Common myeloid progenitor, CD34-positive (primary cell): Measurements from ENCODE around the gene RNF149.

Experiments used
- CTCF ChIA-PET: fragments of 350-600 bp; sonication (Branson Sonifier 250); formaldehyde crosslinking; loops from one replicate; lab custom pipeline; 2021; ENCODE audit warnings: antibody characterized with exemption; lab: Charles Lee
- POLR2A ChIA-PET: fragments of 350-600 bp; sonication (Branson Sonifier 250); formaldehyde crosslinking; loops from one replicate; lab custom pipeline; 2021; ENCODE audit warnings: antibody characterized with exemption; lab: Charles Lee
- DNase-seq, 3 donors: peaks; one replicate each; pipeline versions ENCODE4 v3.0.0 to v3.0.0-alpha.2; 2013
- H3K27ac ChIP-seq, 2 experiments: 1 replicate in 1 of 2; 2 replicates in 1 of 2; pipeline ENCODE4 v1.7.0; 2013; ENCODE audit warnings: inconsistent platforms in 2 of 2, low read length in 2 of 2, mild to moderate bottlenecking in 2 of 2, low read depth in 1 of 2, moderate library complexity in 1 of 2; ENCODE audit not compliant: severe bottlenecking in 2 of 2, insufficient read depth in 1 of 2, poor library complexity in 1 of 2
- H3K27me3 ChIP-seq, 5 experiments: replicated peaks in 2 of 5; 1 replicate in 3 of 5; 2 replicates in 2 of 5; pipeline versions ENCODE4 v1.6.1 to v1.7.0; 2013; ENCODE audit warnings: low read length in 4 of 5, mild to moderate bottlenecking in 2 of 5, moderate library complexity in 2 of 5, inconsistent platforms in 1 of 5; ENCODE audit not compliant: insufficient read depth in 5 of 5, control insufficient read depth in 4 of 5
- H3K36me3 ChIP-seq, 4 experiments: 1 replicate in 2 of 4; 2 replicates in 2 of 4; pipeline versions ENCODE4 v1.6.1 to v1.7.0; 2013; ENCODE audit warnings: low read length in 3 of 4, control low read depth in 1 of 4, mild to moderate bottlenecking in 1 of 4; ENCODE audit not compliant: control insufficient read depth in 4 of 4, insufficient read depth in 4 of 4
- H3K4me1 ChIP-seq, 4 experiments: 1 replicate in 3 of 4; 2 replicates in 1 of 4; pipeline versions ENCODE4 v1.6.1 to v1.7.1; 2013; ENCODE audit warnings: low read length in 3 of 4, mild to moderate bottlenecking in 3 of 4, control low read depth in 1 of 4, inconsistent platforms in 1 of 4, moderate library complexity in 1 of 4; ENCODE audit not compliant: control insufficient read depth in 4 of 4, insufficient read depth in 4 of 4; ENCODE audit errors: control extremely low read depth in 1 of 4
- H3K4me3 ChIP-seq, 7 experiments: 1 replicate in 4 of 7; 2 replicates in 3 of 7; pipeline versions ENCODE4 v1.5.1 to v1.7.0; 2013; ENCODE audit warnings: mild to moderate bottlenecking in 7 of 7, low read length in 6 of 7, moderate library complexity in 6 of 7, inconsistent platforms in 2 of 7, low read depth in 2 of 7, control low read depth in 1 of 7; ENCODE audit not compliant: insufficient read depth in 4 of 7, control insufficient read depth in 1 of 7; ENCODE audit errors: extremely low read depth in 1 of 7
- H3K9me3 ChIP-seq, 5 experiments: 1 replicate in 4 of 5; 2 replicates in 1 of 5; pipeline versions ENCODE4 v1.6.1 to v1.7.1; 2013; ENCODE audit warnings: low read length in 4 of 5, mild to moderate bottlenecking in 2 of 5, inconsistent platforms in 1 of 5, low read depth in 1 of 5, moderate library complexity in 1 of 5; ENCODE audit not compliant: control insufficient read depth in 4 of 5, insufficient read depth in 2 of 5; ENCODE audit errors: control extremely low read depth in 1 of 5
- WGBS: methylation state at CpG from one replicate; pipeline ENCODE4 v1.1.5; 2013; ENCODE audit not compliant: insufficient coverage; 5-methylcytosine and 5-hydroxymethylcytosine counted together

Gene RNF149

DNA sequence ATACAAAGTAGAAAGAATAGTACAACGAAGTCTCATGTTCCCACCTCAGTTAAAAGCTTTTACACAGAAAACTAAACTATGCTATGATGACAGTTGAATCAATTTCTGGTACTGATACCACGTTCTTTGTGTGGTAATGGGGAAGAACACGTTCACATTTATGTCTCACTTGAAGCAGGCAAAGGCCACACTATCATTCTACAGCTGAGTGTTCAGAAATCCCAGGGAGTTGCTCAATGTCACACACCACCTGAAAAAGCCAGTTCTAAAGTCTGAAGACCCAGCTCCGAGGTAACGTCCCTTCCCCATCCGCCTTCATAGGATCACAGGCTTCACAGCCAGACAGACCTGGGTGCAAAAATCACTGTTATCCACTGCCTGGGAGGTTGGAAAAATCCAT lies 8.9 kb downstream of the RNF149 start:
- no peaks in the 10 kb centered on the region for H3K9me3 ChIP-seq
- no peaks in the 10 kb centered on the region for H3K27me3 ChIP-seq
- H3K4me3 ChIP-seq, result no peak overlapping the region
- POLR2A ChIA-PET, result no interaction called here
- WGBS, result 88% methylated on average over 5 of the region's 6 CpGs
- peaks cover 0 to 6% (median 4%) of the 10 kb centered on the region in 4 experiments for H3K4me1 ChIP-seq
- no peak overlapping the region for H3K27ac ChIP-seq
- DNase-seq, result no peak
- CTCF ChIA-PET, result interaction anchor here (0.6 to 4.1 kb wide), 5 partner anchors 9 to 143 kb away, joined by 3 to 18 read pairs (median 4); partner anchors contain the start of gene RNF149
- H3K36me3 ChIP-seq, result peaks cover 4 to 22% (median 17%) of the 10 kb centered on the region in 4 experiments

DNA sequence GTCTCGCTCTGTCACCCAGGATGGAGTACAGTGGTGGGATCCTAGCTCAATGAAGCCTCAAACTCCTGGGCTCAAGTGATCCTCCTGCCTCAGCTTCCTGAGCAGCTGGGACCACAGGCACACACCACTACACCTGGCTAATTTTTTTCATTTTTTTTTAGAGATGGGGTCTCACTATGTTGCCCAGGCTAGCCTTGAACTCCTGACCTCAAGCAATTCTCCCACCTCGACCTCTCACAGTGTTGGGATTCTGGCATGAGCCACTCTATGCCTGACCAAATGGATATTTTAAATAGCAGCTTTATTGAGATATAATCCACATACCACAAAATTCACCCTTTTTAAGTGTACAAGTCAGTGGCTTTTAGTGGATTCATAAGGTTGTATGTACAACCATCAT lies 11.1 kb downstream of the RNF149 start:
- ChIA-PET POLR2A (no interaction called here), CTCF (interaction anchor here (0.6 to 4.1 kb wide), 2 partner anchors 14 to 91 kb away, joined by 3 to 18 read pairs; no protein-coding TSS in a partner anchor)
- Histone ChIP-seq H3K27ac (no peak overlapping the region), H3K4me3 (no peak overlapping the region), H3K27me3 (no peaks in the 10 kb centered on the region), H3K9me3 (no peaks in the 10 kb centered on the region), H3K36me3 (peaks cover 9 to 34% (median 26%) of the 10 kb centered on the region in 4 experiments), H3K4me1 (peaks cover 0 to 6% (median 1%) of the 10 kb centered on the region in 4 experiments)
- DNase-seq, result no peak
- WGBS, result no CpG with 5 or more reads among the region's 2 CpGs

DNA sequence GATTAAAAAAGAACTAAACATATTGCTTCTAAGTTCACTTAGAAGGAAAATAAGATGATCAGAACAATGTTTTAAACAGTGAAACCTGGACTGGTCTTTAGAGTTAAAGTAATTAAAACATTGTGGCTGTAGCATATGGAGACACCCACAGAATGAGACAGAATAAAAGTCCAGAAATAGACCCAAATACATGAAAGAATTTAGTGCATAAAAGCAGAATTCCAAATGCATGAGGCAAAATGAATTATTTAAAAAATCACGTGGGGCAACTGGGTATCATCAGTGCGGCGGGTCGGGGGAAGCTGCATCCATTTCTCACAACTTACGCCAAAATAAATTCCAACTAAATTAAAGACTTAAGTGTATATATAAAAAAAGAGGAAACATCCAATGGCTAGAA lies 12.1 kb downstream of the RNF149 start:
- no CpG with 5 or more reads among the region's 5 CpGs for WGBS
- H3K4me1 ChIP-seq, result peaks cover 0 to 6% (median under 1%) of the 10 kb centered on the region in 4 experiments
- no peaks in the 10 kb centered on the region for H3K9me3 ChIP-seq
- ChIA-PET CTCF (interaction anchor here (4.1 kb wide), 1 partner anchor 13 kb away, joined by 18 read pairs; no protein-coding TSS in a partner anchor), POLR2A (no interaction called here)
- H3K36me3 ChIP-seq, result peaks cover 9 to 32% (median 28%) of the 10 kb centered on the region in 4 experiments
- no peak overlapping the region for H3K4me3 ChIP-seq
- H3K27ac ChIP-seq, result no peak overlapping the region
- H3K27me3 ChIP-seq, result no peaks in the 10 kb centered on the region
- no peak for DNase-seq

GRCh38 chr2:101295895-101296294 lies 12.6 kb downstream of the RNF149 start:
- no peak for DNase-seq
- ChIA-PET POLR2A (no interaction called here), CTCF (no interaction called here)
- WGBS, result 100% methylated on average over 1 of the region's 2 CpGs
- Histone ChIP-seq H3K9me3 (no peaks in the 10 kb centered on the region), H3K36me3 (peaks cover 9 to 32% (median 27%) of the 10 kb centered on the region in 4 experiments), H3K4me3 (no peak overlapping the region), H3K27me3 (no peaks in the 10 kb centered on the region), H3K27ac (no peak overlapping the region), H3K4me1 (peaks cover 0 to 4% (median 0%) of the 10 kb centered on the region in 4 experiments)

GRCh38 chr2:101294861-101295260 lies 13.6 kb downstream of the RNF149 start:
- 95% methylated on average over 4 of the region's 6 CpGs for WGBS
- H3K9me3 ChIP-seq, result no peaks in the 10 kb centered on the region
- H3K4me1 ChIP-seq, result peaks cover 0 to 4% (median 0%) of the 10 kb centered on the region in 4 experiments
- no peak overlapping the region for H3K4me3 ChIP-seq
- POLR2A ChIA-PET, result no interaction called here
- no peaks in the 10 kb centered on the region for H3K27me3 ChIP-seq
- DNase-seq, result no peak
- no peak overlapping the region for H3K27ac ChIP-seq
- H3K36me3 ChIP-seq, result peaks cover 11 to 32% (median 24%) of the 10 kb centered on the region in 4 experiments
- CTCF ChIA-PET, result no interaction called here

DNA sequence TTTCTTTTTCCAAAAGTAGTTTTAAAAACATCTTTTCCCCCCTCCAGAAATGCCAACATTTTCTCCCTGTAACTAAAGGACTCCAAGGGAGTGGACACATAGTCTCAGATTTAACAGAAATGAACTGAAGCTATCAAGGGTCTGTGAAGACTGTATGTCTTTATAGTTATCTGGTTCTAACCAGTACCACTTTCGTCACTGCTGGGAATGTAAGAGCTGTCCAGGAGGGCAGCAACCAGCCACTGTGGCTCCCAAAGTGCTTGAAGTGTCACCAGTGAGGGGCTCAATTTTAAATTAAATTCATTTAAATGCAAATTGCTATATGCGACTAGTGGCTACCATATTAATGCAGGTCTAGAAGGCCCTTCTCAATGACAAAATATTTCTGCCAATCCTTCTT lies 15.0 kb downstream of the RNF149 start:
- Histone ChIP-seq H3K9me3 (no peaks in the 10 kb centered on the region), H3K36me3 (peaks cover 18 to 34% (median 24%) of the 10 kb centered on the region in 4 experiments), H3K4me3 (no peak overlapping the region), H3K4me1 (no peaks in the 10 kb centered on the region), H3K27ac (no peak overlapping the region), H3K27me3 (no peaks in the 10 kb centered on the region)
- WGBS, result 92% methylated on average over 2 of the region's 2 CpGs
- CTCF ChIA-PET, result interaction anchor here (1.0 kb wide), 1 partner anchor 45 kb away, joined by 3 read pairs; no protein-coding TSS in a partner anchor
- POLR2A ChIA-PET, result no interaction called here
- no peak for DNase-seq

- H3K4me1 ChIP-seq, result no peaks in the 10 kb centered on the region
- H3K27ac ChIP-seq, result no peak overlapping the region
- no CpG with 5 or more reads among the region's 3 CpGs for WGBS
- CTCF ChIA-PET, result no interaction called here
- POLR2A ChIA-PET, result no interaction called here
- H3K27me3 ChIP-seq, result no peaks in the 10 kb centered on the region
- peaks cover 25 to 48% (median 37%) of the 10 kb centered on the region in 4 experiments for H3K36me3 ChIP-seq
- no peaks in the 10 kb centered on the region for H3K9me3 ChIP-seq
- no peak for DNase-seq
- H3K4me3 ChIP-seq, result no peak overlapping the region
Observed at GRCh38 chr2:101291973-101292372, 16.5 kb downstream of the RNF149 start.
